IPS-20b (cell line): ENCODE results near the gene ME1.
"Not testable (repeated sequence)": the region's sequence is repeated elsewhere in the genome, so short reads cannot be mapped to it uniquely, and the experiment has no call there.

Experiments used
- H3K27ac ChIP-seq: one replicate; pipeline ENCODE4 v1.5.1; 2013; ENCODE audit warnings: low read length
- H3K27me3 ChIP-seq: 2 replicates; pipeline ENCODE4 v1.6.1; 2013; ENCODE audit warnings: mild to moderate bottlenecking, low read length, inconsistent platforms; ENCODE audit not compliant: insufficient read depth
- H3K36me3 ChIP-seq: 2 replicates; pipeline ENCODE4 v1.6.1; 2013; ENCODE audit warnings: low read depth, mild to moderate bottlenecking, inconsistent platforms, low read length, moderate library complexity; ENCODE audit not compliant: insufficient read depth
- H3K4me1 ChIP-seq: 2 replicates; pipeline ENCODE4 v1.6.1; 2013; ENCODE audit warnings: mild to moderate bottlenecking, control low read depth, inconsistent platforms, low read length, moderate library complexity; ENCODE audit not compliant: insufficient read depth
- H3K4me3 ChIP-seq: 2 replicates; pipeline ENCODE4 v1.5.1; 2013; ENCODE audit warnings: mild to moderate bottlenecking, low read length, inconsistent platforms
- H3K9ac ChIP-seq: 2 replicates; pipeline ENCODE4 v1.6.1; 2013; ENCODE audit warnings: low read depth, mild to moderate bottlenecking, inconsistent platforms, low read length, moderate library complexity
- H3K9me3 ChIP-seq: 2 replicates; pipeline ENCODE4 v1.6.1; 2013; ENCODE audit warnings: mild to moderate bottlenecking, low read depth, low read length, inconsistent platforms; ENCODE audit not compliant: insufficient read depth

The ME1 gene

GRCh38 chr6:83381949-83382348 lies 48.9 kb downstream of the ME1 start:
- no peaks in the 10 kb centered on the region for H3K36me3 ChIP-seq
- H3K4me3 ChIP-seq, result no peak overlapping the region
- no peaks in the 10 kb centered on the region for H3K4me1 ChIP-seq
- H3K9me3 ChIP-seq, result no peaks in the 10 kb centered on the region
- no peaks in the 10 kb centered on the region for H3K27me3 ChIP-seq
- H3K27ac ChIP-seq, result no peak overlapping the region
- no peak overlapping the region for H3K9ac ChIP-seq

- Histone ChIP-seq H3K9me3 (no peaks in the 10 kb centered on the region), H3K4me3 (no peak overlapping the region), H3K9ac (no peak overlapping the region), H3K27ac (no peak overlapping the region), H3K27me3 (no peaks in the 10 kb centered on the region), H3K36me3 (no peaks in the 10 kb centered on the region), H3K4me1 (no peaks in the 10 kb centered on the region)
Observed at GRCh38 chr6:83378621-83379388, 52.0 kb downstream of the ME1 start.

- Histone ChIP-seq H3K9me3 (no peaks in the 10 kb centered on the region), H3K27ac (no peak overlapping the region), H3K4me1 (no peaks in the 10 kb centered on the region)
Observed at GRCh38 chr6:83371423-83371822, 59.4 kb downstream of the ME1 start.

GRCh38 chr6:83370567-83370966 lies 60.3 kb downstream of the ME1 start:
- Histone ChIP-seq H3K9me3 (no peaks in the 10 kb centered on the region), H3K9ac (no peak overlapping the region), H3K27ac (no peak overlapping the region), H3K27me3 (no peaks in the 10 kb centered on the region), H3K4me1 (no peaks in the 10 kb centered on the region), H3K4me3 (no peak overlapping the region), H3K36me3 (no peaks in the 10 kb centered on the region)

More at GRCh38 chr6:83371423-83371822, 59.4 kb downstream of the ME1 start:
- Histone ChIP-seq H3K4me3 (no peak overlapping the region), H3K36me3 (no peaks in the 10 kb centered on the region), H3K9ac (no peak overlapping the region), H3K27me3 (no peaks in the 10 kb centered on the region)

GRCh38 chr6:83369692-83370091 lies 61.2 kb downstream of the ME1 start:
- Histone ChIP-seq H3K27ac (no peak overlapping the region), H3K9ac (no peak overlapping the region), H3K4me1 (no peaks in the 10 kb centered on the region), H3K9me3 (no peaks in the 10 kb centered on the region), H3K4me3 (no peak overlapping the region), H3K27me3 (no peaks in the 10 kb centered on the region), H3K36me3 (no peaks in the 10 kb centered on the region)

GRCh38 chr6:83368577-83368976 lies 62.3 kb downstream of the ME1 start:
- no peaks in the 10 kb centered on the region for H3K4me1 ChIP-seq
- H3K4me3 ChIP-seq, result no peak overlapping the region
- H3K27ac ChIP-seq, result no peak overlapping the region
- no peak overlapping the region for H3K9ac ChIP-seq
- no peaks in the 10 kb centered on the region for H3K9me3 ChIP-seq
- no peaks in the 10 kb centered on the region for H3K27me3 ChIP-seq
- no peaks in the 10 kb centered on the region for H3K36me3 ChIP-seq

GRCh38 chr6:83367104-83367503 lies 63.7 kb downstream of the ME1 start:
- H3K27ac ChIP-seq, result no peak overlapping the region
- no peak overlapping the region for H3K4me3 ChIP-seq
- no peaks in the 10 kb centered on the region for H3K9me3 ChIP-seq
- H3K4me1 ChIP-seq, result no peaks in the 10 kb centered on the region
- no peaks in the 10 kb centered on the region for H3K36me3 ChIP-seq
- no peak overlapping the region for H3K9ac ChIP-seq
- H3K27me3 ChIP-seq, result no peaks in the 10 kb centered on the region

GRCh38 chr6:83365931-83366330 lies 64.9 kb downstream of the ME1 start:
- Histone ChIP-seq H3K36me3 (no peaks in the 10 kb centered on the region), H3K27ac (no peak overlapping the region), H3K9me3 (no peaks in the 10 kb centered on the region), H3K4me1 (no peaks in the 10 kb centered on the region), H3K4me3 (no peak overlapping the region), H3K27me3 (no peaks in the 10 kb centered on the region), H3K9ac (no peak overlapping the region)

- not testable (repeated sequence) for H3K4me3 ChIP-seq, H3K36me3 ChIP-seq, H3K4me1 ChIP-seq, H3K9ac ChIP-seq, H3K27ac ChIP-seq, H3K9me3 ChIP-seq, H3K27me3 ChIP-seq
Observed at GRCh38 chr6:83362349-83362748, 68.5 kb downstream of the ME1 start.

- Histone ChIP-seq H3K27me3 (no peaks in the 10 kb centered on the region), H3K27ac (no peak overlapping the region), H3K4me3 (no peak overlapping the region), H3K9ac (no peak overlapping the region), H3K4me1 (no peaks in the 10 kb centered on the region), H3K9me3 (peaks cover 6% of the 10 kb centered on the region; the same call in 1 of the 2 replicates), H3K36me3 (no peaks in the 10 kb centered on the region)
Observed at GRCh38 chr6:83359638-83360037, 71.2 kb downstream of the ME1 start.

GRCh38 chr6:83354747-83355146 lies 76.1 kb downstream of the ME1 start:
- Histone ChIP-seq H3K4me3 (no peak overlapping the region), H3K27me3 (no peaks in the 10 kb centered on the region), H3K9me3 (peaks cover 2% of the 10 kb centered on the region; the same call in 1 of the 2 replicates), H3K36me3 (no peaks in the 10 kb centered on the region), H3K9ac (no peak overlapping the region), H3K4me1 (no peaks in the 10 kb centered on the region), H3K27ac (no peak overlapping the region)

- H3K27ac ChIP-seq, result no peak overlapping the region
- no peak overlapping the region for H3K9ac ChIP-seq
- no peak overlapping the region for H3K4me3 ChIP-seq
- no peaks in the 10 kb centered on the region for H3K27me3 ChIP-seq
- H3K4me1 ChIP-seq, result no peaks in the 10 kb centered on the region
- no peaks in the 10 kb centered on the region for H3K36me3 ChIP-seq
- no peaks in the 10 kb centered on the region for H3K9me3 ChIP-seq
Observed at GRCh38 chr6:83352424-83353061, 78.3 kb downstream of the ME1 start.
